Lower lobe of right lung (tissue), 2 donors: Measurements from ENCODE around the gene KIF26B. TPM values are rescaled to one million over a fixed set of nuclear protein-coding genes. Genes with fewer than 3 reads are reported as not detected.
"Not testable (repeated sequence)": the region's sequence is repeated elsewhere in the genome, so short reads cannot be mapped to it uniquely, and the experiment has no call there.

Source experiments
- ATAC-seq, 2 donors: fragments of 200-7000 bp; cut with Tn5 transposase; one replicate each; pipeline ENCODE4 v1.9.1; 2020 to 2022; ENCODE audit warnings: mild to moderate bottlenecking in 2 of 2, moderate library complexity in 2 of 2
- DNase-seq: peaks from one replicate; pipeline ENCODE4 v3.0.0-alpha.2; 2020
- H3K27ac ChIP-seq: fragments of 200-600 bp; one replicate; pipeline ENCODE4 v1.8.0; 2022
- H3K27me3 ChIP-seq: fragments of 200-600 bp; one replicate; pipeline ENCODE4 v1.8.0; 2022; ENCODE audit warnings: low read depth
- H3K36me3 ChIP-seq: fragments of 200-600 bp; one replicate; pipeline ENCODE4 v1.8.0; 2022; ENCODE audit warnings: mild to moderate bottlenecking
- H3K4me1 ChIP-seq: fragments of 200-600 bp; one replicate; pipeline ENCODE4 v1.8.0; 2022
- H3K4me3 ChIP-seq: fragments of 200-600 bp; one replicate; pipeline ENCODE4 v1.8.0; 2022; ENCODE audit warnings: mild to moderate bottlenecking
- H3K9me3 ChIP-seq: fragments of 200-600 bp; one replicate; pipeline ENCODE4 v1.8.0; 2022
- intact Hi-C: fragments of 100-400 bp; cut with DNase I; formaldehyde crosslinking; loops from one replicate; pipeline ENCODE4 v1.11.0; 2022
- total RNA-seq: library from RNA; stranded (reverse); fragmentation: NEBNext Ultra II Directional; extraction: Animal tissue kit (Norgen Biotek cat#: 25700); gene quantifications from one replicate; pipeline ENCODE4 v1.2.1, GENCODE V29; 2021
- TF ChIP-seq, protein P1 (sequence below): fragments of 200-600 bp; IDR thresholded peaks from one replicate; pipeline ENCODE4 v1.8.0; 2022; ENCODE audit warnings: antibody characterized with exemption, mild to moderate bottlenecking
- donor health status: DM: no; HTN: yes; CAD: no; lungs with severe emphysema.

KIF26B gene
- total RNA-seq, 1 donor from 2014 or later = 1.2 TPM

DNA sequence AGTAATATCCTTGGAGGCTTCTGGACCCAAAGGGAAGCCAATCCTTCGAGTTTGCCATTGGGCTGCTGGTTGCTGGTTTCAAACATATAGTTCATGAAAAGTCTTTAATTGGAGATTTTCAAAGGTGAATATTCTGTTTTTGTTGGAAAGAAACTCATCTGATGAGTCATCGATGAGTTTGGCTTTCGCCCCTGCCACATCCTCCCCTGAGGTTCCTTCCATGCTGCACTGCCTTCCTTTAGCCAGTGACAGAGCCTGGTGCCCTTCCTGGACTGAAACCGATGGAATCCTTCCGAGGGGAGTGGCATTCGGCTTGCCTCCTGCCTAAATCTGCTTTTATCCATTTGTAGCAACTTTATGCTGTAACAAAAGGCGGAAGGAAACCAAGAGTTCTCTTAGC lies 550.0 kb downstream of the KIF26B start:
- DNase-seq = no peak

DNA sequence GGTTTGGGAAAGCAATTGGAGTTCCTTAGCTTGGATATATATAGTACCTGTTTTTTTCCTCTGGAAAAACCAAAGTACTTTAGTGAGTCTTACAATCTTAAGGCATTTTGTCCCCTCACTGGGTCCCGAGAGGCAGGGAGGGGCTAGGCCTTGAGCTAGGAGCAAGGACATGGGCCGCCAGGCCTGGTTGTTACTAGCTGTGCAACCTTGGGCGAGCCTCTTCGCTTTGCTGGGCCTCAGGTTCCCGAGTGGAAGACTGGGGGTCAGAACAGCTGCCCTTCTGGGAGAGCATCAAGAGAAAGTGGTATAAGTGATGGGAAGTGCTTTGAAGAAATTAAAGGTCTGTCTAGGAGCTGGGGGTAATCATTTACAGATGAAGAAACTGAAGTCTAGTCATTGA lies 553.2 kb downstream of the KIF26B start:
- Histone ChIP-seq H3K27me3 (no peaks in the 10 kb centered on the region), H3K9me3 (no peaks in the 10 kb centered on the region), H3K4me1 (no peaks in the 10 kb centered on the region), H3K4me3 (no peak overlapping the region), H3K36me3 (no peaks in the 10 kb centered on the region), H3K27ac (no peak overlapping the region)
- peak; percentile 29 for DNase-seq
- TF ChIP-seq, protein P1, sequence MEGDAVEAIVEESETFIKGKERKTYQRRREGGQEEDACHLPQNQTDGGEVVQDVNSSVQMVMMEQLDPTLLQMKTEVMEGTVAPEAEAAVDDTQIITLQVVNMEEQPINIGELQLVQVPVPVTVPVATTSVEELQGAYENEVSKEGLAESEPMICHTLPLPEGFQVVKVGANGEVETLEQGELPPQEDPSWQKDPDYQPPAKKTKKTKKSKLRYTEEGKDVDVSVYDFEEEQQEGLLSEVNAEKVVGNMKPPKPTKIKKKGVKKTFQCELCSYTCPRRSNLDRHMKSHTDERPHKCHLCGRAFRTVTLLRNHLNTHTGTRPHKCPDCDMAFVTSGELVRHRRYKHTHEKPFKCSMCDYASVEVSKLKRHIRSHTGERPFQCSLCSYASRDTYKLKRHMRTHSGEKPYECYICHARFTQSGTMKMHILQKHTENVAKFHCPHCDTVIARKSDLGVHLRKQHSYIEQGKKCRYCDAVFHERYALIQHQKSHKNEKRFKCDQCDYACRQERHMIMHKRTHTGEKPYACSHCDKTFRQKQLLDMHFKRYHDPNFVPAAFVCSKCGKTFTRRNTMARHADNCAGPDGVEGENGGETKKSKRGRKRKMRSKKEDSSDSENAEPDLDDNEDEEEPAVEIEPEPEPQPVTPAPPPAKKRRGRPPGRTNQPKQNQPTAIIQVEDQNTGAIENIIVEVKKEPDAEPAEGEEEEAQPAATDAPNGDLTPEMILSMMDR = no peak
- ATAC-seq = no peak
- intact Hi-C loops = no loop called here

More for the DNA sequence above, 550.0 kb downstream of the KIF26B start:
- no peaks in the 10 kb centered on the region for H3K4me1 ChIP-seq
- TF ChIP-seq, protein P1 = no peak
- no peaks in the 10 kb centered on the region for H3K27me3 ChIP-seq
- H3K27ac ChIP-seq = no peak overlapping the region
- intact Hi-C loops = no loop called here
- ATAC-seq = no peak
- H3K36me3 ChIP-seq = no peaks in the 10 kb centered on the region
- H3K4me3 ChIP-seq = no peak overlapping the region
- no peaks in the 10 kb centered on the region for H3K9me3 ChIP-seq

DNA sequence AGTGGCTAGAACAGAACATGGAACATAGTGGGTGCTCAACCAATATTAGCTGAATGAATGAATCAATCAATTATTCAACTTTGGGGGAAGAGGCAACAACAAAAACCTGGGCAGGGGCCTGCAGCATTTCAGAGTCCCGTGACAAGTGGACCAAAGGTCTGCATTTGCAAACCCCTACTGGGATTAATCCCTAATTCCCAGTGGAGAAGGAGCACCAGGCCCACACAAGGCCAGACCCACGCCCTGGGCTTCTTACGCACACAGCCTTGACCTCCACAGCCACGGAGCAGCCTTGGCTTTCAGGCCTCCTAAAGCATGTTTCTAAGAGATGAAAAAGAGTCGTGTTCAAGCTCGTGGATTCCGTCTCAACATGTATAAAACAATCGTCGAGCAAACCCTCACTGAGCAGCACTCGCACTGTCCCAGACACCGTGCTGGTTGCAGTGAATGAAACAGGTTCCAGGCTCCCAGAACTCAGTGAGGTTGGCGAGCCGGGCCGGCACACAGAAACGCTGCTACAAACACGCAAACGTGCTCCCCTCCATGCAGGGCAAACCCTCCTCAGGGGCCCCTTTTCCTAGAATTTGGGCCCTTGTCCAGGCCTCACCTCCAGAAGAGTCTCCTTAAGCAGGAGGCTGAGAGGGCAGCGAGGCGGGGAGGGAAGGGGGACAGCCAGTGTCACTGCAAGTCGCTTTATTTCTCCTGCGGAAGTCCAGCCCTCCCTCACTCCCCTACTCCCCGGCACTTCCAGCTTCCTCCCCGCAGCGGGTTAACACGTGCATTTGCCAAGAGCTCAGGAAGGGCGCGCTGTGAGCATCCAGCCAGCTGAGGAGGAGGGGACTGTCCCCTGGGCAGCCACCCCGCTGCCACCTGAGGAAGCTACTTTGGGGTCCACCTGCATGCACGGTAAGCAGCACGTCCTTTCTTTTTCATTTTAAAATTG lies 556.4 kb downstream of the KIF26B start:
- DNase-seq = no peak
- Histone ChIP-seq H3K27ac (no peak overlapping the region), H3K4me3 (no peak overlapping the region), H3K36me3 (no peaks in the 10 kb centered on the region), H3K9me3 (no peaks in the 10 kb centered on the region), H3K4me1 (no peaks in the 10 kb centered on the region), H3K27me3 (no peaks in the 10 kb centered on the region)
- no peak for ATAC-seq
- TF ChIP-seq, protein P1 = no peak
- intact Hi-C loops = no loop called here

DNA sequence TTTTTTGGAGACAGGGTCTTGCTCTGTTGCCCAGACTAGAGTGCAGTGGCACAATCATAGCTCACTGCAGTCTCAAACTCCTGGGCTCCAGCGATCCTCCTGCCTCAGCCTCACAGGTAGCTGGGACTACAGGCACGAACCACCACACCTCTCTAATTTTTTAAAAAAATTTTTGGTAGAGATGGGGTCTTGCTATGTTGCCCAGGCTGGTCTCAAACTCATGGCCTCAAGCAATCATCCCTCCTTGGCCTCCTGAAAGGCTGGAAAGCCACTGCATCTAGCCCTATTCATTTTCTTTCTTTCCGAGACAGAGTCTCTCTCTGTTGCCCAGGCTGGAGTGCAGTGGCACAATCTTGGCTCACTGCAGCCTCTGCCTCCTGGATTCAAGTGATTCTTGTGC lies 559.2 kb downstream of the KIF26B start:
- H3K27me3 ChIP-seq, H3K4me1 ChIP-seq, DNase-seq, ATAC-seq, H3K36me3 ChIP-seq, H3K4me3 ChIP-seq, H3K9me3 ChIP-seq, intact Hi-C loops, H3K27ac ChIP-seq: not testable (repeated sequence)

DNA sequence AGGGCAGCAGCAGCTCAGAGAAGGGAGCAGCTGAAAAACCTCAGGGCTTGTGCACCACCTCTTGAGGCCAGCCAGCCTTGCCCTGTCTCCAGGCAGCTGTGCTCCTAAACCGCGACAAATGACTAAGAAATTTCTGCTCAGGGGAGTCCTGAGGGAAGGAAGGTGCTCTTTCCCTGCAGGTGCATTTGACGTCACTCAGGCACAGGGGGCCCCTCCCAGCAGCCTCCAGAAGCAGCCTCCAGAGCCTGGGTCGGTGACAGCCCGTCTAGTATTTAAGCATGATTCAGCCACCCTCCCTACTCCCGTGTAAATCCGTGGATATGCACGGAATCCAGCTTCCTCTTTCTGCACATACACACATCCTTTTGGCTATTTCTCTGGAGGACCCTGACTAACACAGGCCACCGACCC lies 560.5 kb downstream of the KIF26B start:
- DNase-seq = no peak
- no peak for ATAC-seq
- no peaks in the 10 kb centered on the region for H3K9me3 ChIP-seq
- no peak overlapping the region for H3K4me3 ChIP-seq
- no peak overlapping the region for H3K27ac ChIP-seq
- no peaks in the 10 kb centered on the region for H3K36me3 ChIP-seq
- TF ChIP-seq, protein P1 = no peak
- H3K4me1 ChIP-seq = no peaks in the 10 kb centered on the region
- intact Hi-C loops = no loop called here
- H3K27me3 ChIP-seq = no peaks in the 10 kb centered on the region

DNA sequence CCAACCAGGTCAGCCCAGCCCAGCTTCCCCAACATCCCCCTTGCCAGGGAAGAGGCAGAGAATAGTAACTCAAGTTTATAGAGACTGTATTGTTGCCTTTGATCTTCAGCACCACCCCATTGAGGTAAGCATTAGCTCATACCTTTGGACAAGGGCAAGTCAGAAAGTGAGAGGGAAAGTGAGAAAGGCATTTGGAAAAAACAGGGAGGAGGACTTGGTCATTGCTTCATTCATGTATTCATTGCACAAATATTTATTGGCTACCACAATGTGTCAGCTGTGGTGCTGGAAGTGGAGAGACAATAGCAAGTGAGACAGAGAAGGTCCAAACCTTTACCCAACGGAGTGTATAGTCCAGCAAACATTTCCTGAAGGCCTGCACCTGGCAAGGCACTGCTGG lies 561.2 kb downstream of the KIF26B start:
- no peak overlapping the region for H3K27ac ChIP-seq
- H3K27me3 ChIP-seq = no peaks in the 10 kb centered on the region
- DNase-seq (no peak), ATAC-seq (no peak)
- H3K4me3 ChIP-seq = no peak overlapping the region
- H3K36me3 ChIP-seq = no peaks in the 10 kb centered on the region
- no peaks in the 10 kb centered on the region for H3K4me1 ChIP-seq
- H3K9me3 ChIP-seq = no peaks in the 10 kb centered on the region
- intact Hi-C loops = no loop called here
- TF ChIP-seq, protein P1 = no peak
